ENCODE measurements around the gene HS6ST2.

HS6ST2 gene

GRCh38 chrX:132742246-132742645 lies 216.2 kb downstream of the HS6ST2 start:
- no peak for TF ChIP-seq CTCF (IDR thresholded peaks at IDR 0.05; ENCODE audit: insufficient read depth, missing control alignments)
- FAIRE-seq (no peak), DNase-seq (ENCODE audit: insufficient read length, low spot score) (no peak)

- DNase-seq (ENCODE audit: insufficient read length, low spot score) = no peak
- no peak for FAIRE-seq
- no peak for TF ChIP-seq CTCF (IDR thresholded peaks at IDR 0.05; ENCODE audit: insufficient read depth, missing control alignments)
Observed at GRCh38 chrX:132741689-132742088, 216.7 kb downstream of the HS6ST2 start.

- no peak for DNase-seq (ENCODE audit: insufficient read length, low spot score)
- TF ChIP-seq CTCF (IDR thresholded peaks at IDR 0.05; ENCODE audit: insufficient read depth, missing control alignments) = peak; percentile 48
- no peak for FAIRE-seq
Observed at GRCh38 chrX:132740316-132741123, 217.9 kb downstream of the HS6ST2 start.

- DNase-seq (ENCODE audit: insufficient read length, low spot score) = no peak
- FAIRE-seq = no peak
- no peak for TF ChIP-seq CTCF (IDR thresholded peaks at IDR 0.05; ENCODE audit: insufficient read depth, missing control alignments)
Observed at GRCh38 chrX:132738951-132739350, 219.5 kb downstream of the HS6ST2 start.

DNA sequence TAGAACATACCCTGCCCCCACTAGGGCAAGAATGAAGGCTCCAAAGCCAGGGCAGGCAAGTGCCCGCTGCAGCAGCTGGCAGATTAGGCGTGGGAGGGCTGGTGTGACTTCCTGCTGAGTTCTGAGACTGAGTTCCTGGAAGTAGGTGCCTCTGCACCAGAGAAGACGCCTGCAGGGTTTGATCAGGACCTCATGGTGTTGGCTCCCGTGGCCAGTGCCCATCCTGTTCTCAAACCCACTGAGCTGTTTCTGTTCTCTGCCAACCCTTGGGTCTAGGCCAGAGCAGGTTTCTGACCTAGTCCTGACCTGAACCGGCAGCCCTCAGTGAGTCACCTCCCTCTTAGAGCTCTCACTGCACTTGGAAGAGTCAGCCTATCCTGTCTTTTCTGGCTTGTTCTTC lies 220.7 kb downstream of the HS6ST2 start:
- no peak for TF ChIP-seq CTCF (IDR thresholded peaks at IDR 0.05; ENCODE audit: insufficient read depth, missing control alignments)
- DNase-seq (ENCODE audit: insufficient read length, low spot score) (no peak), FAIRE-seq (no peak)

- FAIRE-seq (no peak), DNase-seq (ENCODE audit: insufficient read length, low spot score) (no peak)
- TF ChIP-seq CTCF (IDR thresholded peaks at IDR 0.05; ENCODE audit: insufficient read depth, missing control alignments) = no peak
Observed at GRCh38 chrX:132732236-132732635, 226.2 kb downstream of the HS6ST2 start.

DNA sequence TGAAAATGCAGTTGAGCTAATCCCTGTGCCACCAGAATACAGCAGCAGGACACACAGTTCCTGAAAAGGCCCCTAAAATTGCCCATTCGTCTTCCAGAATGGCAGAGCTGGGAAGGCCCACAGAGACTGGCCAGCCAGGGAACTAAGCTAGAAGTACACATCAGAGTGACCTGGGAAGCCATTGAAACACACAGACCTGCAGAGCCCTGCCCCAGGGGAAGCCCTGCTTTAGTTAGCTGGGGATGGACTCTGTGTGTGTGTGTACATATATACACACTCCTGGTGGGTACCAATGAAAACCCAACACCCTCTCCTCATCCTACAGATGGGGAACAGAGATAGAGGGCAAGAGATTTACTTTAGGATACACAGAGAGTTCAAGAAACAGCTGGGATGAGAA lies 227.7 kb downstream of the HS6ST2 start:
- FAIRE-seq (no peak), DNase-seq (ENCODE audit: insufficient read length, low spot score) (no peak)
- TF ChIP-seq CTCF (IDR thresholded peaks at IDR 0.05; ENCODE audit: insufficient read depth, missing control alignments) = no peak
